ENCODE measurements around the gene WFIKKN2.

WFIKKN2 gene

DNA sequence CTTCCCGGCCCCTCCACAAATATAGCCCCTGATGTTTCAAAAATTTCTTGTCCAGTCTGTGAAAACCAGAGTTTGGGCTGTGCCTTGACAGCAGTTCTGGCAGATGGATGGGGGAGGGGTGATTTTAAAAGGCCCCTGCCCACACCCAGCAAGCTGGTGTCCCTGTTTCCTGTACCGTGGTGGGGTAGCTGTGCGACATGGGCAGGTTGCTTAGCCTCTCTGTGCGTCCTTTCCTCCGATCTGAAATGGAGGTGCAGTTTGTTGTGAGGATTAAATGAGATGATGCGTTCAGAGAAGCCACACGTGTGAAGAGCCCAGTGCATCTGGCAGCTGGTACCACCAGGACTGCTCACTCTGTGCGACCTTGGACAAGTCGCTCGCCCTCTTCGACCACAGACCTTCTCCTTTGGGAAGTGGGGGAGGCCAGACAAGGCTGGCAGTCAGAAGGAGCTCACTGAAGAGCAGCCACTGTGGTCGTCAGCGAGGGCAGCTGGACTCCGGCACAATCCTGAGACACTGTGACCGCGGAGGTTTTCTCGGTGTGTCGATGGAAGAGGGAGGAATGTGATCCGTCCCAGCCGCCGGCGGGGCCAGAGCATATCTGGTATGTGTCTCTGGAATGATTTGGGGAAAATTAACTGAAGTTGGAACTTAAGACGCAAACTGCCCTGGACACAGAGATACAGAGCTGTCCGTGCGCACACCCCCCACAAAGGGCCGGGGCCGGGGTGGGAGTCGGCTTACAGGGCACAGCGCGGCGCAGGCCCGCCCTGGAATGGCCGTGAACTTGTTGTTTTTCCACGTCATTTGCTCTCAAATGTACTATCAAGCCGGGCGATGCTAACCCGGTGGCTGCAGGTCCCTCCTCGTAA is 721 bp upstream of the WFIKKN2 start:
- Histone ChIP-seq H3K36me3 (ENCODE audit: insufficient read depth, low read length) (no peaks in the 10 kb centered on the region), H3K4me3 (no peak overlapping the region), H3K9me3 (ENCODE audit: low read depth, low read length) (no peaks in the 10 kb centered on the region), H3K27ac (no peak overlapping the region), H3K9ac (ENCODE audit: insufficient read length) (no peak overlapping the region)
- TF ChIP-seq EZH2 (IDR thresholded peaks at IDR 0.05) (no peak), FOXP2 (optimal IDR thresholded peaks at IDR 0.05; ENCODE audit: control extremely low read depth, extremely low read length, insufficient read depth) (no peak), POLR2AphosphoS5 (IDR thresholded peaks at IDR 0.05; ENCODE audit: borderline replicate concordance, low read depth, low read length) (no peak)
- no peak for DNase-seq (ENCODE audit: low read depth, low spot score)

- Histone ChIP-seq H3K9me3 (ENCODE audit: low read depth, low read length) (no peaks in the 10 kb centered on the region), H3K9ac (ENCODE audit: insufficient read length) (no peak overlapping the region), H3K36me3 (ENCODE audit: insufficient read depth, low read length) (no peaks in the 10 kb centered on the region), H3K4me3 (no peak overlapping the region), H3K27ac (no peak overlapping the region)
- TF ChIP-seq POLR2AphosphoS5 (IDR thresholded peaks at IDR 0.05; ENCODE audit: borderline replicate concordance, low read depth, low read length) (no peak), FOXP2 (optimal IDR thresholded peaks at IDR 0.05; ENCODE audit: control extremely low read depth, extremely low read length, insufficient read depth) (no peak), EZH2 (IDR thresholded peaks at IDR 0.05) (no peak)
- DNase-seq (ENCODE audit: low read depth, low spot score) = no peak
These were observed 1.4 kb downstream of the WFIKKN2 start for GRCh38 chr17:50836826-50837225.

GRCh38 chr17:50837286-50837979 is 2.0 kb downstream of the WFIKKN2 start:
- Histone ChIP-seq H3K27ac (no peak overlapping the region), H3K4me3 (no peak overlapping the region), H3K9ac (ENCODE audit: insufficient read length) (no peak overlapping the region), H3K36me3 (ENCODE audit: insufficient read depth, low read length) (no peaks in the 10 kb centered on the region), H3K9me3 (ENCODE audit: low read depth, low read length) (no peaks in the 10 kb centered on the region)
- TF ChIP-seq FOXP2 (optimal IDR thresholded peaks at IDR 0.05; ENCODE audit: control extremely low read depth, extremely low read length, insufficient read depth) = no peak
- no peak for TF ChIP-seq EZH2 (IDR thresholded peaks at IDR 0.05)
- TF ChIP-seq POLR2AphosphoS5 (IDR thresholded peaks at IDR 0.05; ENCODE audit: borderline replicate concordance, low read depth, low read length) = no peak
- DNase-seq (ENCODE audit: low read depth, low spot score) = no peak

GRCh38 chr17:50837980-50838954 is 2.9 kb downstream of the WFIKKN2 start:
- Histone ChIP-seq H3K9ac (ENCODE audit: insufficient read length) (no peak overlapping the region), H3K9me3 (ENCODE audit: low read depth, low read length) (no peaks in the 10 kb centered on the region), H3K4me3 (no peak overlapping the region), H3K36me3 (ENCODE audit: insufficient read depth, low read length) (no peaks in the 10 kb centered on the region), H3K27ac (no peak overlapping the region)
- no peak for DNase-seq (ENCODE audit: low read depth, low spot score)
- TF ChIP-seq EZH2 (IDR thresholded peaks at IDR 0.05) (no peak), POLR2AphosphoS5 (IDR thresholded peaks at IDR 0.05; ENCODE audit: borderline replicate concordance, low read depth, low read length) (no peak), FOXP2 (optimal IDR thresholded peaks at IDR 0.05; ENCODE audit: control extremely low read depth, extremely low read length, insufficient read depth) (no peak)

- no peak overlapping the region for H3K9ac ChIP-seq (ENCODE audit: insufficient read length)
- no peak overlapping the region for H3K27ac ChIP-seq
- H3K4me3 ChIP-seq = no peak overlapping the region
- TF ChIP-seq POLR2AphosphoS5 (IDR thresholded peaks at IDR 0.05; ENCODE audit: borderline replicate concordance, low read depth, low read length) = no peak
- TF ChIP-seq FOXP2 (optimal IDR thresholded peaks at IDR 0.05; ENCODE audit: control extremely low read depth, extremely low read length, insufficient read depth) = no peak
- no peak for TF ChIP-seq EZH2 (IDR thresholded peaks at IDR 0.05)
- no peaks in the 10 kb centered on the region for H3K9me3 ChIP-seq (ENCODE audit: low read depth, low read length)
- no peak for DNase-seq (ENCODE audit: low read depth, low spot score)
- no peaks in the 10 kb centered on the region for H3K36me3 ChIP-seq (ENCODE audit: insufficient read depth, low read length)
These were observed 4.4 kb downstream of the WFIKKN2 start for GRCh38 chr17:50839591-50840310.

DNA sequence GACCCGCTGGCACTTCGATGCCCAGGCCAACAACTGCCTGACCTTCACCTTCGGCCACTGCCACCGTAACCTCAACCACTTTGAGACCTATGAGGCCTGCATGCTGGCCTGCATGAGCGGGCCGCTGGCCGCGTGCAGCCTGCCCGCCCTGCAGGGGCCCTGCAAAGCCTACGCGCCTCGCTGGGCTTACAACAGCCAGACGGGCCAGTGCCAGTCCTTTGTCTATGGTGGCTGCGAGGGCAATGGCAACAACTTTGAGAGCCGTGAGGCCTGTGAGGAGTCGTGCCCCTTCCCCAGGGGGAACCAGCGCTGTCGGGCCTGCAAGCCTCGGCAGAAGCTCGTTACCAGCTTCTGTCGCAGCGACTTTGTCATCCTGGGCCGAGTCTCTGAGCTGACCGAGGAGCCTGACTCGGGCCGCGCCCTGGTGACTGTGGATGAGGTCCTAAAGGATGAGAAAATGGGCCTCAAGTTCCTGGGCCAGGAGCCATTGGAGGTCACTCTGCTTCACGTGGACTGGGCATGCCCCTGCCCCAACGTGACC is 5.0 kb downstream of the WFIKKN2 start:
- no peak for DNase-seq (ENCODE audit: low read depth, low spot score)
- Histone ChIP-seq H3K4me3 (no peak overlapping the region), H3K9ac (ENCODE audit: insufficient read length) (no peak overlapping the region), H3K36me3 (ENCODE audit: insufficient read depth, low read length) (no peaks in the 10 kb centered on the region), H3K9me3 (ENCODE audit: low read depth, low read length) (no peaks in the 10 kb centered on the region), H3K27ac (no peak overlapping the region)
- TF ChIP-seq EZH2 (IDR thresholded peaks at IDR 0.05) (no peak), FOXP2 (optimal IDR thresholded peaks at IDR 0.05; ENCODE audit: control extremely low read depth, extremely low read length, insufficient read depth) (no peak), POLR2AphosphoS5 (IDR thresholded peaks at IDR 0.05; ENCODE audit: borderline replicate concordance, low read depth, low read length) (no peak)

DNA sequence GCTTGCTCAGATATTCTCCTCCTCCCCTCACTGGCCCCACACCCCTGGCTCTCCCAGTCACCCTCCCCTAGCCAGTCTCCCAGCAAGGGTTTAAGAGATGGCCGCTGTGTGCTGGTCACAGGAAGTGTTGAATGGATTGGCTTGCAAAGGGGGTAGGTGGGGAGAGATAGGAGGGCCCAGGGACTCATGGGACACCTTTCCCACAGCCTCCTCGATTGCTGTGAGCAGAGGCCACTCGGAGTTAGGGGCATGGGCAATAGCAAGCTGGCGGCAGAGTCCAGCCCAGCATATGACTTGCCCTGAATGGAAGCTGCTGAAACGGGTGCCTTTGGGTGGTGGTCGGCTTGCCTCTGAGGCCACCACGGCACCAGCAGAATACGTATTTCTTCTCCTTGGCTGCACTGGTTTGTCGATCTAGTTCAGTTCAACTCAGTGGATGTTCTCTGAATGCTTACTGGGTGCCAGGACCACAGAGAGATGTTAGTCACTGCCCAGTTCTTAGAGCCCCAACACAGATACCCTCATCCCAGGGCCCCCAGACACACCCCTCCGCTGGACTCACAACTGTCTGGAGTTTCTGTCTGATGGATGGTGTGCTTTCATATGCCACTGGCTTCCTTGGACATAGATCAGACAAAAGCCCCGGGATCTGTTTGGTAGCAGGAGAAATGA is 6.0 kb downstream of the WFIKKN2 start:
- DNase-seq (ENCODE audit: low read depth, low spot score) = no peak
- Histone ChIP-seq H3K4me3 (no peak overlapping the region), H3K9ac (ENCODE audit: insufficient read length) (no peak overlapping the region), H3K36me3 (ENCODE audit: insufficient read depth, low read length) (no peaks in the 10 kb centered on the region), H3K27ac (no peak overlapping the region), H3K9me3 (ENCODE audit: low read depth, low read length) (no peaks in the 10 kb centered on the region)
- TF ChIP-seq POLR2AphosphoS5 (IDR thresholded peaks at IDR 0.05; ENCODE audit: borderline replicate concordance, low read depth, low read length) (no peak), FOXP2 (optimal IDR thresholded peaks at IDR 0.05; ENCODE audit: control extremely low read depth, extremely low read length, insufficient read depth) (no peak), EZH2 (IDR thresholded peaks at IDR 0.05) (no peak)

All from SK-N-MC (cell line).